Transverse colon (tissue), 4 donors: ENCODE results near the gene TRIOBP. TPM values are rescaled to one million over a fixed set of nuclear protein-coding genes. Genes with fewer than 3 reads are reported as not detected.

Source experiments
- DNase-seq: peaks from one replicate; pipeline ENCODE4 v3.0.0-alpha.2; 2019
- H3K27ac ChIP-seq, 4 donors: fragments of 200-600 bp; sonication (generic); 2 replicates each; pipeline ENCODE4 v1.5.1; 2016 to 2018; ENCODE audit warnings: inconsistent platforms in 4 of 4
- H3K27me3 ChIP-seq: fragments of 200-600 bp; sonication (generic); 2 replicates; pipeline ENCODE4 v1.5.1; 2017; ENCODE audit warnings: inconsistent platforms
- H3K36me3 ChIP-seq, 4 donors: fragments of 200-600 bp; sonication (generic); 2 replicates each; pipeline ENCODE4 v1.5.1; 2017 to 2019; ENCODE audit warnings: inconsistent platforms in 4 of 4
- H3K4me1 ChIP-seq, 4 donors: fragments of 200-600 bp; sonication (generic); 2 replicates each; pipeline ENCODE4 v1.5.1; 2017 to 2020; ENCODE audit warnings: inconsistent platforms in 4 of 4
- H3K4me3 ChIP-seq, 4 donors: fragments of 200-600 bp; sonication (generic); 1 replicate in 1 of 4; 2 replicates in 3 of 4; pipeline versions ENCODE4 v1.5.1 to v1.6.1; 2017 to 2019; ENCODE audit warnings: inconsistent platforms in 4 of 4
- H3K9me3 ChIP-seq, 2 donors: fragments of 200-600 bp; sonication (generic); 2 replicates each; pipeline ENCODE4 v1.5.1; 2017 to 2019; ENCODE audit warnings: inconsistent platforms in 2 of 2
- CTCF ChIP-seq, 5 experiments: fragments of 200-600 bp in 3 of 5; fragments of 450-650 bp in 2 of 5; sonication (generic) in 3 of 5; IDR thresholded peaks; 1 replicate in 2 of 5; 2 replicates in 3 of 5; pipeline ENCODE4 v1.5.1; 2016 to 2017; ENCODE audit warnings: antibody characterized with exemption in 5 of 5, inconsistent platforms in 3 of 5, mild to moderate bottlenecking in 2 of 5, moderate library complexity in 1 of 5
- EP300 ChIP-seq: sonication (generic); formaldehyde crosslinking; IDR thresholded peaks from one replicate; pipeline ENCODE4 v1.6.1; 2017; ENCODE audit warnings: antibody characterized with exemption, low read depth
- POLR2A ChIP-seq: fragments of 450-650 bp; IDR thresholded peaks from one replicate; pipeline ENCODE4 v1.6.1; 2016; ENCODE audit warnings: antibody characterized with exemption, mild to moderate bottlenecking, moderate library complexity
- POLR2AphosphoS5 ChIP-seq, 3 donors: sonication (generic); formaldehyde crosslinking; IDR thresholded peaks; one replicate each; pipeline ENCODE4 v1.6.1; 2016; ENCODE audit warnings: antibody characterized with exemption in 3 of 3
- WGBS, 2 donors: methylation state at CpG; one replicate each; pipeline ENCODE4 v1.1.5; 2018; ENCODE audit warnings: low coverage in 1 of 2; 5-methylcytosine and 5-hydroxymethylcytosine counted together
- in situ Hi-C, 4 donors: fragments of 200-750 bp; cut with MboI; loops; one replicate each; pipeline versions ENCODE4 v1.15.0 to v1.15.1; 2017; ENCODE audit warnings: low sequenced_read_pairs in 3 of 4, low pct_ligation_motif_present in 1 of 4, low pct_unique_long_range_greater_than_20kb in 1 of 4
- intact Hi-C: fragments of 100-400 bp; cut with DNase I; formaldehyde crosslinking; loops from one replicate; pipeline ENCODE4 v1.15.1; 2023; ENCODE audit warnings: low total_unique reads
- total RNA-seq, 4 donors: library from RNA; depleted of rRNA; stranded (reverse); fragments of >200 nt; gene quantifications; one replicate each; pipeline ENCODE4 v1.1.0, GENCODE V29; 2016

TRIOBP gene
- total RNA-seq, 4 donors from 2014 or later: 121 to 265 (median 129) TPM

DNA sequence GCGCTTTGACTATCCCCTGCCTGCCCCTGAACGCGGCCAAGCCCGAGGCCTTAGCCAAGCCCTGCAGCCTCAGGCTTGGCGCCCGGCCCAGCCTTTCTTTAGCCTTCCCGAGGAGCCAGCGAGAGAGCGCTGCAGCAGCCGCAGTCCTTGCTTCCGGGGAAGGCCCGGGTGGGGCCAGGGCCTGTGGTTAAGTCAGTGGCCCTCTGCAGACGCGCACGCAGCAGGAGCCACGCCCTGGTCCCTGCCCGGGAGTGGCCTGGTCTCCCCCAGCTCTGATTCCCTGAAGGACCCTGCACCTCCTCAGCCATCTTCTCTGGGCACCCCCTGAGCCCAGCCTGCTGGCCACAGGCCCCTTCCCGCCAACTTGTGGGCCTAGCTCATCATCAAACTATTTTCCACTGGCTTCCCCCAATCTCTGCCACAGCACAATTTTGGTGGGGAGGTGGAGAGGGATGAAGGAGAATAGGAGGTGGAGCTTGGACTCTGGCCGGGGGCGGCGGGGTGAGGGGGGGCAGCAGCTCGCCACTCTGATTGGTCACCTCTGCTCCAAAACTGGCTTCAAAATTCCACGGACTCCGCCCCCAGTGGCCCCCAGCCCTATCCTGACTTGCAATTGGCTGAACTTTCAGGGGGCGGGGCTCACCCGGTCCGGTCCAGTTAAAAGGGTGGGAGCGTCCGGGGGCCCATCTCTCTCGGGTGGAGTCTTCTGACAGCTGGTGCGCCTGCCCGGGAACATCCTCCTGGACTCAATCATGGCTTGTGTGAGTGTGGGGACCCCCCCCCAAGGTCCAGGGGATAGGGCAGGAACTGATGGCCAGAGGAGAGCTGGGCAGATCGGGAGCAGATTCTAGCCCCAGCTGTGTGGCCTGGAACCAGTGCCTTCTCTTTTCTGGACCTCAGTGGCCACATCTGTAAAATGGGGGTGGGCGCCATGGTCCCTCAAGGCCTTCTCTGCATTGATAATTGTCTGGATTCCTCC, 21.6 kb upstream of the TRIOBP start, which contains the start of gene LGALS1:
LGALS1 (plus strand) TSS at position 686 of the 979 bp plus-strand sequence; CDS start at position 753, 67 bp downstream.
- Histone ChIP-seq H3K27me3 (no peaks in the 10 kb centered on the region), H3K27ac (peak within 1 kb of the TSS; percentile 89 to 96 (median 94)), H3K9me3 (no peaks in the 10 kb centered on the region), H3K36me3 (no peaks in the 10 kb centered on the region), H3K4me1 (peaks cover 34 to 65% (median 54%) of the 10 kb centered on the region in 4 donors), H3K4me3 (peak within 1 kb of the TSS; percentile 28 to 54 (median 43))
- in situ Hi-C loops (loop anchor here in 1 of 4 donors (25.0 kb wide), 1 partner anchor 112 kb away; no protein-coding TSS in a partner anchor), intact Hi-C loops (no loop called here)
- 10% methylated on average over 29 of the region's 34 CpGs; no CpG with 5 or more reads in 1 of the 2 donors for WGBS, 2 donors
- DNase-seq: peak; percentile 95
- TF ChIP-seq POLR2AphosphoS5 (IDR thresholded peaks at IDR 0.05) (peak; percentile 83 to 87 (median 86)), EP300 (no peak), CTCF (IDR thresholded peaks at IDR 0.05) (no peak), POLR2A (peak; percentile 61)

DNA sequence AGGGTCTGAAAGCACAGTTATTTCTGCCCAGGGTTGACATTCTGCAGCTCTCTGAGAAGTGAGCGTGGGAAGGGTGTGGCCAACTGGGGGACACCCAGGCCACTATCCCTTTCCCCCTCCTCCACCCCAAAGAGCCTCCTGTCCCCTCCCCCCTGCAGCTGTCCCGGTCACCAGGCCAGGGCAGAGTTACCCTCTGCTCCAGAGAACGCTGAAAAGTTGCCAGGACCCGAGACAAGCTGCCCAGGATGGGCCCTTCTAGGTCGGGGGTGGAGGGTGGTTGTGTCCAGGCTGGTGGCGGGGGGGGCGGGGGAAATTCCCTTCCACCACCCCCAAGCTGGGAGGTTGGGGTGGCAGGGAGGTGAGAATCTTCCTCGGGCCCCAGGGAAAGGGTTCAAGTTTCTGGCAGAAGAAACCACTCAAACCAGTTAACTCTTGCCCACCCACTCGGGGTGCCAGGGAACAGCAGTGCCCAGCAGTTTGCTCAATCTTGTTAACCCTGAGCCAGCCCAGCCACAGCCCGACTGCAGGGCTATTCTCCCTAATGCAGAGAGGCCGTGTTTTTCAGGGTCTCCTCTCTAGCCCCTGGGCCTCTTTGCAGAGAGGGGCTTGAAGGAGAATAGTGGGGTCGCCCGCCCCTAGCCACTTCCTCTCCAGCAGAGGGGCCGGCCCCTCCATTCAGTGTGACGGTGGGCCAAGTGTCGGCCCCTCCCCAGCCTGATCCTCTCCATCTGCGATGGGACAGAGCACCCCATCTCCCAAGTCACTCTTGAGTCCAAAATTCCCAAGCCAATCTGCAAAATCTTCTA, 20.7 kb upstream of the TRIOBP start:
- no peaks in the 10 kb centered on the region for H3K27me3 ChIP-seq
- peaks cover 34 to 67% (median 55%) of the 10 kb centered on the region in 4 donors for H3K4me1 ChIP-seq
- peak overlapping the region; percentile 28 to 54 (median 43) for H3K4me3 ChIP-seq
- WGBS, 2 donors: 10 to 18% methylated on average over 6 to 17 of the region's 17 CpGs
- H3K36me3 ChIP-seq: no peaks in the 10 kb centered on the region
- DNase-seq: peak; percentile 50
- in situ Hi-C loops: loop anchor here in 1 of 4 donors (25.0 kb wide), 1 partner anchor 111 kb away; no protein-coding TSS in a partner anchor
- H3K27ac ChIP-seq: peak overlapping the region; percentile 89 to 96 (median 94)
- intact Hi-C loops: no loop called here
- TF ChIP-seq POLR2AphosphoS5 (IDR thresholded peaks at IDR 0.05): no peak
- TF ChIP-seq EP300: no peak
- no peak for TF ChIP-seq CTCF (IDR thresholded peaks at IDR 0.05)
- TF ChIP-seq POLR2A: no peak
- no peaks in the 10 kb centered on the region for H3K9me3 ChIP-seq

DNA sequence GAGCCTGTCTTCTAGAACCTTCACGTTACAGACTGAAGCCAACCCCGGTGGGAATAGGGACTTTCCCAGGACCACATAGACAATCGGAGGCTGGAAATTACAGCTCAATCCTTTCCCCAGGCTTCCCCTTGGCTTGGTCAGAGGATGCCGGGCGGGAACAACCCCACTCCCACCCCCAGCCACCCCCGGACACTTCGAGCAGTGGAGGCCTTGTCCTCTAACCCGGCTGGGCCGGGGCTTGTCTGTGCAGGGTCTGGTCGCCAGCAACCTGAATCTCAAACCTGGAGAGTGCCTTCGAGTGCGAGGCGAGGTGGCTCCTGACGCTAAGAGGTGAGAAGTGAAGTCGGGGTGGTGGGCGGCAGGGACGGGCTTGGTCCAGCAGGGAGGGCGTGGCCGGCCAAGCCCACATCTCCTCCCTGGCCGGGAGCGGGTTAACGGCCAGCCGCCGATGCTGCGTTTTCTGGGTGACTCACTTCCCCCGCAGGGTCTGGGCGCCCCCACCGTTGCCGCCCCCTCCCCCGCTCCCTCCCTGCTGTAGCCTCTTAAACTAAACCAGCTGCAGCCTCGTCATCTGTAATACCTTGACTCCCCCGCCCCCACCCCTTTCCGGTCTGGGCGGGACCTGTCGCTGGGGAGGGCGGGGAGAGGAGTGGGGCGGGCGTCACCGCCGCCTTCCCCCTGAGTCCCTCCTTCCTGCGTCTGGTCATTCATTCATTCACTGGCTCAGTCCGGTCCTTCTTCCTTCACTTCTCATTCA, 19.9 kb upstream of the TRIOBP start:
- Histone ChIP-seq H3K9me3 (no peaks in the 10 kb centered on the region), H3K27me3 (no peaks in the 10 kb centered on the region), H3K27ac (peak overlapping the region; percentile 89 to 96 (median 94)), H3K4me3 (peak overlapping the region; percentile 28 to 54 (median 43)), H3K4me1 (peaks cover 36 to 75% (median 60%) of the 10 kb centered on the region in 4 donors), H3K36me3 (no peaks in the 10 kb centered on the region)
- WGBS, 2 donors: 2% methylated on average over 35 of the region's 42 CpGs; no CpG with 5 or more reads in 1 of the 2 donors
- intact Hi-C loops: no loop called here
- peak; percentile 93 for DNase-seq
- in situ Hi-C loops: loop anchor here in 1 of 4 donors (25.0 kb wide), 1 partner anchor 110 kb away; no protein-coding TSS in a partner anchor
- no peak for TF ChIP-seq EP300
- peak; percentile 69 to 84 (median 80) for TF ChIP-seq POLR2AphosphoS5 (IDR thresholded peaks at IDR 0.05)
- TF ChIP-seq POLR2A: peak; percentile 62

DNA sequence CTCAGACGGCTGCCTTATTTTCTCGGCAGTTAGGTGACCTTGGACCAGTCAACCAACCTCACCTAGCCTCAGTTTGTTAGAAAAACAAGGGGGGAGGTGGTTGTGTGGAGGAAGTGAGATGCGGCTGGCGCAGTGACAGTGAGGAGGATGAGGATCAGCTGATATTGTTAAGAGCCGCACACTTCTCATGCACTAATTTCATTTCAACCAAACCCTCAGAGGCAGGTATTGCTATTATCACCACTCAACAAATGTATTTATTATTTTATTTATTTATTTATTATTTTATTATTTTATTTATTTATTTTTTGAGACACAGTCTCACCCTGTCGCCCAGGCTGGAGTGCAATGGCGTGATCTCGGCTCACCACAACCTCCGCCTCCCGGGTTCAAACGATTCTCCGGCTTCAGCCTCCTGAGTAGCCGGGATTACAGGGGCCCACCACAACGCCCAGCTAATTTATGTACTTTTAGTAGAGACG, 19.3 kb upstream of the TRIOBP start:
- peaks cover 36 to 71% (median 54%) of the 10 kb centered on the region in 4 donors for H3K4me1 ChIP-seq
- no peaks in the 10 kb centered on the region for H3K27me3 ChIP-seq
- H3K4me3 ChIP-seq: peak overlapping the region in 3 of 4 donors; percentile 39 to 54 (median 47)
- no peaks in the 10 kb centered on the region for H3K9me3 ChIP-seq
- 30 to 59% methylated on average over 7 to 15 of the region's 15 CpGs for WGBS, 2 donors
- TF ChIP-seq POLR2AphosphoS5 (IDR thresholded peaks at IDR 0.05): no peak
- TF ChIP-seq POLR2A: no peak
- no peak for TF ChIP-seq EP300
- TF ChIP-seq CTCF (IDR thresholded peaks at IDR 0.05): no peak
- intact Hi-C loops: no loop called here
- no peak for DNase-seq
- peak overlapping the region; percentile 89 to 96 (median 94) for H3K27ac ChIP-seq
- no peaks in the 10 kb centered on the region for H3K36me3 ChIP-seq
- in situ Hi-C loops: loop anchor here in 1 of 4 donors (25.0 kb wide), 1 partner anchor 110 kb away; no protein-coding TSS in a partner anchor
